HL-60 (cell line): ENCODE results near the gene PPP1R37.

Source experiments
- DNase-seq, 2 experiments: peaks; one replicate each; pipeline ENCODE4 v3.0.0-alpha.2; 2010 to 2020; ENCODE audit warnings: low read depth in 1 of 2, low spot score in 1 of 2
- H3K27ac ChIP-seq: fragments of 250-450 bp; sonication (Bioruptor Pico); replicated peaks from 2 replicates; pipeline ENCODE4 v1.5.1; 2020; ENCODE audit warnings: mild to moderate bottlenecking, moderate library complexity
- H3K27me3 ChIP-seq: fragments of 250-450 bp; sonication (Bioruptor Pico); 2 replicates; pipeline ENCODE4 v1.5.1; 2021; ENCODE audit warnings: mild to moderate bottlenecking, moderate library complexity; ENCODE audit not compliant: insufficient read depth, poor library complexity, severe bottlenecking
- H3K4me3 ChIP-seq: replicated peaks from 2 replicates; pipeline ENCODE4 v1.5.1; 2011; ENCODE audit warnings: mild to moderate bottlenecking, control low read depth, low read length; ENCODE audit not compliant: insufficient read depth
- GABPA ChIP-seq: IDR thresholded peaks from 2 replicates; pipeline ENCODE4 v1.6.1; 2012; ENCODE audit warnings: low read depth
- POLR2AphosphoS5 ChIP-seq: IDR thresholded peaks from 2 replicates; pipeline ENCODE4 v1.6.1; 2012; ENCODE audit warnings: low read depth
- REST ChIP-seq: IDR thresholded peaks from 2 replicates; pipeline ENCODE4 v1.6.1; 2012; ENCODE audit warnings: low read depth; ENCODE audit not compliant: insufficient replicate concordance
- SPI1 ChIP-seq: IDR thresholded peaks from 2 replicates; pipeline ENCODE4 v1.6.1; 2012; ENCODE audit warnings: low read depth, mild to moderate bottlenecking, borderline replicate concordance
- TF ChIP-seq, protein P1 (sequence below): IDR thresholded peaks from one replicate; pipeline ENCODE4 v1.5.1; 2011; ENCODE audit warnings: low read length, control low read depth, inconsistent platforms; ENCODE audit not compliant: insufficient read depth

The PPP1R37 gene

GRCh38 chr19:45158503-45159209 is 65.7 kb downstream of the PPP1R37 start:
- Histone ChIP-seq H3K27ac (no peak overlapping the region), H3K4me3 (no peak overlapping the region), H3K27me3 (peaks cover 31% of the 10 kb centered on the region)
- no peak for DNase-seq
- no peak for TF ChIP-seq GABPA
- TF ChIP-seq POLR2AphosphoS5, result no peak
- TF ChIP-seq REST, result no peak
- TF ChIP-seq, protein P1, sequence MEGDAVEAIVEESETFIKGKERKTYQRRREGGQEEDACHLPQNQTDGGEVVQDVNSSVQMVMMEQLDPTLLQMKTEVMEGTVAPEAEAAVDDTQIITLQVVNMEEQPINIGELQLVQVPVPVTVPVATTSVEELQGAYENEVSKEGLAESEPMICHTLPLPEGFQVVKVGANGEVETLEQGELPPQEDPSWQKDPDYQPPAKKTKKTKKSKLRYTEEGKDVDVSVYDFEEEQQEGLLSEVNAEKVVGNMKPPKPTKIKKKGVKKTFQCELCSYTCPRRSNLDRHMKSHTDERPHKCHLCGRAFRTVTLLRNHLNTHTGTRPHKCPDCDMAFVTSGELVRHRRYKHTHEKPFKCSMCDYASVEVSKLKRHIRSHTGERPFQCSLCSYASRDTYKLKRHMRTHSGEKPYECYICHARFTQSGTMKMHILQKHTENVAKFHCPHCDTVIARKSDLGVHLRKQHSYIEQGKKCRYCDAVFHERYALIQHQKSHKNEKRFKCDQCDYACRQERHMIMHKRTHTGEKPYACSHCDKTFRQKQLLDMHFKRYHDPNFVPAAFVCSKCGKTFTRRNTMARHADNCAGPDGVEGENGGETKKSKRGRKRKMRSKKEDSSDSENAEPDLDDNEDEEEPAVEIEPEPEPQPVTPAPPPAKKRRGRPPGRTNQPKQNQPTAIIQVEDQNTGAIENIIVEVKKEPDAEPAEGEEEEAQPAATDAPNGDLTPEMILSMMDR, result no peak
- no peak for TF ChIP-seq SPI1

GRCh38 chr19:45159210-45159970 is 66.4 kb downstream of the PPP1R37 start:
- H3K27ac ChIP-seq, result no peak overlapping the region
- no peak for DNase-seq

More at GRCh38 chr19:45159210-45159970, 66.4 kb downstream of the PPP1R37 start:
- Histone ChIP-seq H3K27me3 (peaks cover 24% of the 10 kb centered on the region), H3K4me3 (no peak overlapping the region)
- no peak for TF ChIP-seq POLR2AphosphoS5
- TF ChIP-seq, protein P1, result no peak
- no peak for TF ChIP-seq GABPA
- no peak for TF ChIP-seq SPI1
- TF ChIP-seq REST, result no peak
